HT1080 (cell line): ENCODE measurements around the gene ASB15. TPM values are rescaled to one million over a fixed set of nuclear protein-coding genes. Genes with fewer than 3 reads are reported as not detected.

Experiments used
- DNase-seq: peaks from one replicate; pipeline ENCODE4 v3.0.0-alpha.2; 2015; ENCODE audit warnings: low read depth
- total RNA-seq: library from RNA; depleted of rRNA; stranded (reverse); fragments of >200 nt; shearing (Covaris generic); gene quantifications from 2 replicates; pipeline ENCODE4 v1.2.3, GENCODE V29; 2014

The ASB15 gene
- total RNA-seq, 1 experiment from 2014 or later = not detected

- DNase-seq = peak; percentile 36
Measured at GRCh38 chr7:123635551-123636359, 34.1 kb downstream of the ASB15 start.

- no peak for DNase-seq
Measured at GRCh38 chr7:123637203-123637602, 35.6 kb downstream of the ASB15 start.

GRCh38 chr7:123637878-123638277, 36.3 kb downstream of the ASB15 start:
- no peak for DNase-seq

- DNase-seq = no peak
Measured at GRCh38 chr7:123639631-123640030, 38.0 kb downstream of the ASB15 start.

- DNase-seq = no peak
Measured at GRCh38 chr7:123640583-123640982, 39.0 kb downstream of the ASB15 start.

- DNase-seq = no peak
Measured at GRCh38 chr7:123641901-123642300, 40.3 kb downstream of the ASB15 start.

- peak; percentile 81 for DNase-seq
Measured at GRCh38 chr7:123643495-123644441, 42.1 kb downstream of the ASB15 start.

GRCh38 chr7:123645516-123645915, 43.9 kb downstream of the ASB15 start:
- DNase-seq = no peak

GRCh38 chr7:123647106-123647730, 45.6 kb downstream of the ASB15 start:
- no peak for DNase-seq

- peak; percentile 65 for DNase-seq
Measured at GRCh38 chr7:123649964-123650363, 48.3 kb downstream of the ASB15 start.

GRCh38 chr7:123650595-123650994, 49.0 kb downstream of the ASB15 start:
- no peak for DNase-seq

GRCh38 chr7:123652406-123652805, 50.8 kb downstream of the ASB15 start:
- DNase-seq = no peak

GRCh38 chr7:123653162-123653561, 51.5 kb downstream of the ASB15 start:
- no peak for DNase-seq

- DNase-seq = no peak
Measured at GRCh38 chr7:123655614-123656013, 54.0 kb downstream of the ASB15 start, which contains the start of gene LMOD2. Gene LMOD2, plus strand, starts transcription at chr7:123655866. Its CDS starts 98 bp downstream, at chr7:123655964.

GRCh38 chr7:123656544-123657303, 55.1 kb downstream of the ASB15 start:
- no peak for DNase-seq

- DNase-seq = no peak
Measured at GRCh38 chr7:123657304-123657685, 55.7 kb downstream of the ASB15 start.

GRCh38 chr7:123658023-123658422, 56.4 kb downstream of the ASB15 start:
- no peak for DNase-seq

- DNase-seq = no peak
Measured at GRCh38 chr7:123660514-123661354, 59.1 kb downstream of the ASB15 start.

GRCh38 chr7:123661765-123662164, 60.1 kb downstream of the ASB15 start:
- DNase-seq = no peak

- no peak for DNase-seq
Measured at GRCh38 chr7:123662293-123662692, 60.7 kb downstream of the ASB15 start.
